AG04449 (cell line): Measurements from ENCODE around the gene NDUFV1.

Experiments
- CTCF ChIA-PET: fragments of 350-600 bp; formaldehyde crosslinking; extraction: SDS; loops from one replicate; lab custom pipeline; 2021; ENCODE audit warnings: antibody characterized with exemption; lab: Yijun Ruan, JAX
- POLR2A ChIA-PET: fragments of 400-600, 350-600 bp; formaldehyde crosslinking; extraction: SDS; loops from one replicate; lab custom pipeline; 2020; ENCODE audit warnings: antibody characterized with exemption, inconsistent platforms; lab: Yijun Ruan, JAX
- DNase-seq: peaks from one replicate; pipeline ENCODE4 v3.0.0-alpha.2; 2010; ENCODE audit warnings: low read depth, low spot score
- H3K4me3 ChIP-seq: 2 replicates; pipeline ENCODE4 v1.5.1; 2011; ENCODE audit warnings: low read depth, mild to moderate bottlenecking, control low read depth, low read length
- TF ChIP-seq, protein P1 (sequence below): IDR thresholded peaks from one replicate; pipeline ENCODE4 v1.5.1; 2011; ENCODE audit warnings: mild to moderate bottlenecking, moderate library complexity, low read length, control low read depth, inconsistent platforms; ENCODE audit not compliant: insufficient read depth; ENCODE audit errors: missing control alignments

Gene NDUFV1

DNA sequence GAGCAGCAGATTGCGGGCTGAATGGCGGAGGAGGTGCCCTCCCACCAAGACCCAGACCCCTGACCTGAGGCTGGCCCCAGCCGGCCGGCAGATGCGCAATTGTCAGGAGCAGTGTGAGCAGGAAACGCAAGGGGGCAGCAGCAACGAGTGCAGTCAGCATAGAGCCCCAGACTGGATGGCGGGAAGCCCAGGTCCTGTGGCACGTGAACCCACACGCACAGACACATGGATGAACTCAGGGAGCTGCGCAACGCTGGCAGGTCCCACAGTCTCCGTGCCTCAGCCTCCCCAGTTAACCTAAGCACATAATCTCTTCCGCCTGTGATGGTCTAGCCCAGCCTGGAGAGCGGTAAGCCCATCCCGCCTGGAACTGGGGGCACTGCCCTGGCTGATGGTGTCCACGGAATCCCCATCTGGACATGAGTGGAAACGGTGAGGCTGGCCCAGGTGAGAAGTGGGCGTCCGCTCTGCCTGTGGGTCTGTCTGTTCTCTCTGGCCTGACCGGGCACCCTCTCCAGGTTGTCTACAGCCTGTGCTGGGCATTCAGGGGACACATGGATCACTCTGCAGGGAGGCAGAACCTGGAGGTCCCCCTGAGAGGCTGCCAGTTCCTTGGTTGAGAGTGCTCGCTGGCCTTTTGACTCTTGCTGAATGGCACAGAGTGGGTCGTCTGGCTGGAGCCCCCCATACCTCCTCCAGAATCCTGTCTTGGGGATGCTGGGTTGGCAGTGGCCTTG lies 33.5 kb downstream of the NDUFV1 start:
- no peak for DNase-seq
- POLR2A ChIA-PET, result no interaction called here
- H3K4me3 ChIP-seq, result no peak overlapping the region
- TF ChIP-seq, protein P1, sequence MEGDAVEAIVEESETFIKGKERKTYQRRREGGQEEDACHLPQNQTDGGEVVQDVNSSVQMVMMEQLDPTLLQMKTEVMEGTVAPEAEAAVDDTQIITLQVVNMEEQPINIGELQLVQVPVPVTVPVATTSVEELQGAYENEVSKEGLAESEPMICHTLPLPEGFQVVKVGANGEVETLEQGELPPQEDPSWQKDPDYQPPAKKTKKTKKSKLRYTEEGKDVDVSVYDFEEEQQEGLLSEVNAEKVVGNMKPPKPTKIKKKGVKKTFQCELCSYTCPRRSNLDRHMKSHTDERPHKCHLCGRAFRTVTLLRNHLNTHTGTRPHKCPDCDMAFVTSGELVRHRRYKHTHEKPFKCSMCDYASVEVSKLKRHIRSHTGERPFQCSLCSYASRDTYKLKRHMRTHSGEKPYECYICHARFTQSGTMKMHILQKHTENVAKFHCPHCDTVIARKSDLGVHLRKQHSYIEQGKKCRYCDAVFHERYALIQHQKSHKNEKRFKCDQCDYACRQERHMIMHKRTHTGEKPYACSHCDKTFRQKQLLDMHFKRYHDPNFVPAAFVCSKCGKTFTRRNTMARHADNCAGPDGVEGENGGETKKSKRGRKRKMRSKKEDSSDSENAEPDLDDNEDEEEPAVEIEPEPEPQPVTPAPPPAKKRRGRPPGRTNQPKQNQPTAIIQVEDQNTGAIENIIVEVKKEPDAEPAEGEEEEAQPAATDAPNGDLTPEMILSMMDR, result peak; percentile 57
- CTCF ChIA-PET, result interaction anchor here (0.6 to 1.8 kb wide), 4 partner anchors 8 to 23 kb away, joined by 3 to 11 read pairs (median 4); no protein-coding TSS in a partner anchor

DNA sequence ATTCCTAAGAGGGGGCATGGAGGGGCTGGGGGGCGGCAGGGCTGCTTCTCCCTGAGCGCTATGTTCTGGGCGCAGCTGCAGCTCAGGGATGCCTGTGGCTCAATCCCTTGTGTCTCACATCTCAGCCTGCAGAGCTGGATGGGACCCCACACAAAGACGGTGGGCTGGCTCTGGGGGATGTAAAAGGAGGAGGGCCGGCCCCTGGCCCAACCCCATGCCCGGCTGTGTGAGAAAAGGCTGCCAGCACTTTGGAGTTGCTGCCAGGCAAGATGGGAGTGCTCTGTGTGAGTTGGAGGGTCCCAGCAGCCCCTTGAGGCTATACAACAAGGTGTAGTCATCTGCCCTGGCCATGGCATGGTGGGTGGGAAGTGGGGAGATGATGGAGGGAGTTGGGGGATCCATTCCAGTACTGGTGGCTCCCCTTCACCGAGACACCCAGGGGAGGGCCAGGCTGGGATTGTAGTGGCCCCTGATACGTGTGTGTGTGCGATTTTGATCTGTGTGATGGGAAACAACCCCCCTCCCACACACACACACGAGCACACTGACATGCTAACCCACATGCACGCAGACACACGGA lies 34.1 kb downstream of the NDUFV1 start:
- no peak for DNase-seq
- CTCF ChIA-PET, result interaction anchor here (0.6 to 0.7 kb wide), 2 partner anchors 8 to 10 kb away, joined by 3 to 4 read pairs; no protein-coding TSS in a partner anchor
- POLR2A ChIA-PET, result no interaction called here
- TF ChIP-seq, protein P1, result no peak
- no peak overlapping the region for H3K4me3 ChIP-seq

DNA sequence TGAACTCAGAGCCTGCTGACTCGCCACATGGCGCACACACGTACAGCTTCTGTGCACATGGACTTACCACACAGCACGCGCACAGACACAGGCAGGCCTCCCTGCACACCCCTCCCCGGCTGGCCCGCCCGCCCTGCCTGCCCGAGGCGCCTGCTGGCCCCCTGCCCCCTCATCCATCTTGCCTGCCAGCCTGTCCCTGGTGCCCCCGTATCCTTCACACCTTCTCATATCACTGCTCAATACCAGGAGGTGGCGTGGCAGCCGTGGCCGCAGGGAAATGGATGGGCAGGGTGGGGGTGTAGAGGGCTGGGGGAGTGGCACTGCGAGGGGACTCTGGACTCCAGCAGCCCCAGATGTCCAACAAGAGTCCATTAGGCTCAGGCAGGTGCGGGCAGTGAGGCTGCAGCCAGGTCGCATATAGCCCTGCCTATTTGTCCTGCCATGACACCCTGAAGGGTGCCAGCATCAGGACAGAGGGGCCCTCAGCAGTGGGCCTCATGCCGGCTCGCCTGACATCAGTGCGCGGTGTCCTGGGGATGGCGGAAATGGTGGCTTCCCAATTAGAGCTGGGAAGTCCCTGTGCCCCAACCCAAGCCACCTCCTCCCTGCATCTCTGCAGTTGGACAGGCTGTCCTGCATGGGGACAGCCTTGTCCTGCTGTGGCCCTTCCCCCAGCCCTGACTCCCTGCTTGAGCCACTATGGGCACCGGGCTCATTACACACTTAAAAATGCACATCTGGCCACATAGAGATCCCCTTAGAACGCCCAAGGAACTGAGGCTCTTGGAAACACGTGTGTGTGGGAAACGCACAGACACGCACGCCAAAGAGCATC lies 34.8 kb downstream of the NDUFV1 start:
- CTCF ChIA-PET, result interaction anchor here (2.1 to 2.3 kb wide), 2 partner anchors 11 to 17 kb away, joined by 7 to 8 read pairs; partner anchors contain the start of gene NUDT8
- TF ChIP-seq, protein P1, result no peak

DNA sequence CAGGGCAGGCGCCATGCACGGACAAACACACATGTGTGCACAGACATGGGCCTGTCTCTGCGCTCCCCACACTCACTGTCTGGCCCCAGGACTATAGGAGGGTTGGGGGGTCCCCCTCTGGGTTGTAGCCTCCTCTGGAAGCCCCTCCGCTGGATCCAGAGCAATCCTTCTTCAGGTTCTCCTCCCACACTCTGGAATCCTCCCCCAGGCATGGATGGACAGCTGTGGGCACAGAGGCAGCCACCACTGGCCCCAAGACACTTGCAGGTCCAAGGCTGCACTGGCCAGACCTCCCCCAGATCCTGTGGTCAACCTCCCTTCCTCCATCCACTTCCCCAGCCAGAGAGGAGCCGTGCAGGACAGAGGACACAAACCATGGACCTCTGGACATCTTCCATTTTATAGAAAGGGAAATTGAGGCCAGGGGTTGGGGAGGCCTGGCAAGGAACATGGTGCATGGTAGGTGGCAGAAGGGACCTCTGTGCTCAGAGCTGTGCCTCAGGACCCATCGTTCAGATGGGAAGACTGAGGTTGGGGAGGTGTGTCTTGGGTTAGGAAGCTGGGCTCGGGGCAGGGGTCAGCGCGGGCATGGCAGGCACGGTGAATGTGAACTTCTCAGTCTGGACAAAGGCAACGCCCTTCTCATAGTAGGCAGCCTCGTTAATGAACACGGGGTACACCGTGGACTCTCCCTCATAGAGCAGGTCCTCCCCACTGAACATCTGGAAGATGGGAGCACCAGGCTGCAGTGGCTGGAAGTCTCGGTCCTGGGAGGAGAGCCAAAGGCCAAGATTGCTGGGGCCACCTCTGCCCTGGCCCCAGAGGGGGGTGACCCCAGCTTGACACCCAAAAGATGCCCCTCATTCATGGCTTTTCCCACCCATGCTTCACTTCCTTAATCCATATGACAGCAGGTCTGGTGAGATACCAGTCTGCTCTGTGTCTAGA lies 35.7 kb downstream of the NDUFV1 start:
- ChIA-PET POLR2A (no interaction called here), CTCF (interaction anchor here (0.9 to 2.3 kb wide), 3 partner anchors 10 to 16 kb away, joined by 3 to 8 read pairs (median 7); partner anchors contain the start of gene NUDT8)
- no peak overlapping the region for H3K4me3 ChIP-seq
- TF ChIP-seq, protein P1, result no peak
- DNase-seq, result no peak

More for the DNA sequence above, 34.8 kb downstream of the NDUFV1 start:
- no peak for DNase-seq
- POLR2A ChIA-PET, result no interaction called here
- no peak overlapping the region for H3K4me3 ChIP-seq

DNA sequence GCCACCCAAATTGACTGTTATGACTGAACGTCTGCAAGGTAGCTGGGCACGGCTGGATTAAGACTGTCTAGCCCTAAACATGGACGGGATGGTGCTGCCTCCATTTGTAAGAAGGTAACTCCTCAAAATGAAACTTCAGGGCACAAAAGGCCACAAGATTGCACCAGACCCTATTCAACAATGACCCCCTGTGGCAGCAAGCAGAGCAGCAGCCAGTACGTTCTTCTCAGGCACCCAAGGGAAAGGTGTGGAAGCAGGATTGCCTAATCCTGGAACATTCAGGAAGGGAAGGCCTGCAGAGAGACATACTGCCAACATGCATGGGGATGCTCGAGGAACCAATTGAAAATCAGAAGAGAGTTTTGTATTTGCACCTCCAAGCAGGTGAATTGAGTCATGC lies 37.3 kb downstream of the NDUFV1 start:
- ChIA-PET CTCF (interaction anchor here (1.1 to 2.3 kb wide), 2 partner anchors 12 to 14 kb away, joined by 3 to 8 read pairs; partner anchors contain the start of gene NUDT8), POLR2A (no interaction called here)
- DNase-seq, result no peak
- TF ChIP-seq, protein P1, result no peak
- no peak overlapping the region for H3K4me3 ChIP-seq
